ENCODE data around the gene ATL2.

ATL2 gene

GRCh38 chr2:38419499-38419898, 42.4 kb upstream of the ATL2 start:
- Histone ChIP-seq H3K9me3 (ENCODE audit: insufficient read depth, low read depth, low read length) (no peaks in the 10 kb centered on the region), H3K4me3 (ENCODE audit: low read length, poor library complexity, severe bottlenecking) (no peak overlapping the region), H3K36me3 (ENCODE audit: insufficient read depth, low read length) (no peaks in the 10 kb centered on the region), H3K9me2 (replicated peaks; ENCODE audit: low read depth, low read length) (no peaks in the 10 kb centered on the region), H2AFZ (ENCODE audit: low read length) (no peak overlapping the region), H3K4me2 (ENCODE audit: low read depth, low read length, poor library complexity, severe bottlenecking) (no peak overlapping the region), H3F3A (ENCODE audit: low read depth) (no peaks in the 10 kb centered on the region), H3K79me2 (ENCODE audit: insufficient read depth, low read length) (no peaks in the 10 kb centered on the region), H3K4me1 (ENCODE audit: insufficient read depth, low read length, poor library complexity, severe bottlenecking) (no peaks in the 10 kb centered on the region), H3K27me3 (ENCODE audit: insufficient read depth, low read length, poor library complexity, severe bottlenecking) (no peaks in the 10 kb centered on the region), H3K9ac (ENCODE audit: low read depth, low read length, poor library complexity, severe bottlenecking) (no peak overlapping the region), H4K20me1 (ENCODE audit: insufficient read depth, low read length, poor library complexity, severe bottlenecking) (no peaks in the 10 kb centered on the region)
- TF ChIP-seq EZH2phosphoT487 (IDR thresholded peaks at IDR 0.05; ENCODE audit: borderline replicate concordance): no peak
- TF ChIP-seq CTCF (conservative IDR thresholded peaks at IDR 0.05; ENCODE audit: low read length): no peak

- H3K36me3 ChIP-seq (ENCODE audit: insufficient read depth, low read length): no peaks in the 10 kb centered on the region
- no peaks in the 10 kb centered on the region for H3K9me2 ChIP-seq (replicated peaks; ENCODE audit: low read depth, low read length)
- H3K4me2 ChIP-seq (ENCODE audit: low read depth, low read length, poor library complexity, severe bottlenecking): no peak overlapping the region
- no peaks in the 10 kb centered on the region for H3F3A ChIP-seq (ENCODE audit: low read depth)
- no peaks in the 10 kb centered on the region for H3K27me3 ChIP-seq (ENCODE audit: insufficient read depth, low read length, poor library complexity, severe bottlenecking)
- no peaks in the 10 kb centered on the region for H3K79me2 ChIP-seq (ENCODE audit: insufficient read depth, low read length)
- no peaks in the 10 kb centered on the region for H4K20me1 ChIP-seq (ENCODE audit: insufficient read depth, low read length, poor library complexity, severe bottlenecking)
- H3K4me3 ChIP-seq (ENCODE audit: low read length, poor library complexity, severe bottlenecking): no peak overlapping the region
- H3K9me3 ChIP-seq (ENCODE audit: insufficient read depth, low read depth, low read length): no peaks in the 10 kb centered on the region
- H3K9ac ChIP-seq (ENCODE audit: low read depth, low read length, poor library complexity, severe bottlenecking): no peak overlapping the region
- no peaks in the 10 kb centered on the region for H3K4me1 ChIP-seq (ENCODE audit: insufficient read depth, low read length, poor library complexity, severe bottlenecking)
- TF ChIP-seq CTCF (conservative IDR thresholded peaks at IDR 0.05; ENCODE audit: low read length): no peak
- no peak for TF ChIP-seq EZH2phosphoT487 (IDR thresholded peaks at IDR 0.05; ENCODE audit: borderline replicate concordance)
- H2AFZ ChIP-seq (ENCODE audit: low read length): no peak overlapping the region
Measured at GRCh38 chr2:38418735-38419134, 41.7 kb upstream of the ATL2 start.

GRCh38 chr2:38417745-38418689, 40.9 kb upstream of the ATL2 start:
- Histone ChIP-seq H2AFZ (ENCODE audit: low read length) (no peak overlapping the region), H3K9ac (ENCODE audit: low read depth, low read length, poor library complexity, severe bottlenecking) (no peak overlapping the region), H4K20me1 (ENCODE audit: insufficient read depth, low read length, poor library complexity, severe bottlenecking) (no peaks in the 10 kb centered on the region), H3K36me3 (ENCODE audit: insufficient read depth, low read length) (no peaks in the 10 kb centered on the region), H3K9me2 (replicated peaks; ENCODE audit: low read depth, low read length) (no peaks in the 10 kb centered on the region), H3K27me3 (ENCODE audit: insufficient read depth, low read length, poor library complexity, severe bottlenecking) (no peaks in the 10 kb centered on the region), H3K4me3 (ENCODE audit: low read length, poor library complexity, severe bottlenecking) (no peak overlapping the region), H3K4me2 (ENCODE audit: low read depth, low read length, poor library complexity, severe bottlenecking) (no peak overlapping the region), H3K9me3 (ENCODE audit: insufficient read depth, low read depth, low read length) (no peaks in the 10 kb centered on the region), H3F3A (ENCODE audit: low read depth) (no peaks in the 10 kb centered on the region), H3K4me1 (ENCODE audit: insufficient read depth, low read length, poor library complexity, severe bottlenecking) (no peaks in the 10 kb centered on the region), H3K79me2 (ENCODE audit: insufficient read depth, low read length) (no peaks in the 10 kb centered on the region)
- TF ChIP-seq EZH2phosphoT487 (IDR thresholded peaks at IDR 0.05; ENCODE audit: borderline replicate concordance) (no peak), CTCF (conservative IDR thresholded peaks at IDR 0.05; ENCODE audit: low read length) (no peak)
